ENCODE data around the gene MPP3.

The MPP3 gene

GRCh38 chr17:43832168-43832975 lies 574 bp downstream of the MPP3 start (continued):
- TF ChIP-seq, protein P1, sequence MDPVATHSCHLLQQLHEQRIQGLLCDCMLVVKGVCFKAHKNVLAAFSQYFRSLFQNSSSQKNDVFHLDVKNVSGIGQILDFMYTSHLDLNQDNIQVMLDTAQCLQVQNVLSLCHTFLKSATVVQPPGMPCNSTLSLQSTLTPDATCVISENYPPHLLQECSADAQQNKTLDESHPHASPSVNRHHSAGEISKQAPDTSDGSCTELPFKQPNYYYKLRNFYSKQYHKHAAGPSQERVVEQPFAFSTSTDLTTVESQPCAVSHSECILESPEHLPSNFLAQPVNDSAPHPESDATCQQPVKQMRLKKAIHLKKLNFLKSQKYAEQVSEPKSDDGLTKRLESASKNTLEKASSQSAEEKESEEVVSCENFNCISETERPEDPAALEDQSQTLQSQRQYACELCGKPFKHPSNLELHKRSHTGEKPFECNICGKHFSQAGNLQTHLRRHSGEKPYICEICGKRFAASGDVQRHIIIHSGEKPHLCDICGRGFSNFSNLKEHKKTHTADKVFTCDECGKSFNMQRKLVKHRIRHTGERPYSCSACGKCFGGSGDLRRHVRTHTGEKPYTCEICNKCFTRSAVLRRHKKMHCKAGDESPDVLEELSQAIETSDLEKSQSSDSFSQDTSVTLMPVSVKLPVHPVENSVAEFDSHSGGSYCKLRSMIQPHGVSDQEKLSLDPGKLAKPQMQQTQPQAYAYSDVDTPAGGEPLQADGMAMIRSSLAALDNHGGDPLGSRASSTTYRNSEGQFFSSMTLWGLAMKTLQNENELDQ (tag by site-specific recombination; IDR thresholded peaks at IDR 0.05; ENCODE audit: low read depth): no peak
- peak; percentile 32; the same call in 1 of the 2 replicates for TF ChIP-seq ZEB2 (tag by site-specific recombination; IDR thresholded peaks at IDR 0.05)
- TF ChIP-seq SP3 (tag by site-specific recombination; IDR thresholded peaks at IDR 0.05): peak; percentile 62
- no peak for TF ChIP-seq TSHZ1 (tag by site-specific recombination; IDR thresholded peaks at IDR 0.05; ENCODE audit: borderline replicate concordance)
- TF ChIP-seq ZNF660 (tag by site-specific recombination; IDR thresholded peaks at IDR 0.05): no peak
- no peak for TF ChIP-seq MZF1 (tag by site-specific recombination; IDR thresholded peaks at IDR 0.05; ENCODE audit: borderline replicate concordance)
- TF ChIP-seq ZNF626 (tag by site-specific recombination; IDR thresholded peaks at IDR 0.05): no peak
- no peak for TF ChIP-seq ZNF24 (tag by site-specific recombination; IDR thresholded peaks at IDR 0.05)
- no peak for TF ChIP-seq ZNF23 (tag by site-specific recombination; IDR thresholded peaks at IDR 0.05; ENCODE audit: borderline replicate concordance)
- no peak for TF ChIP-seq MYNN (tag by site-specific recombination; IDR thresholded peaks at IDR 0.05; ENCODE audit: borderline replicate concordance)
- TF ChIP-seq ZNF221 (tag by site-specific recombination; IDR thresholded peaks at IDR 0.05; ENCODE audit: borderline replicate concordance): no peak

GRCh38 chr17:43831633-43832032 lies 1.3 kb downstream of the MPP3 start:
- peaks cover 3% of the 10 kb centered on the region; the same call in 1 of the 2 replicates for H3K4me1 ChIP-seq (ENCODE audit: control insufficient read depth, insufficient read depth, low read length)
- ChIA-PET CTCF (interaction anchor here (0.9 to 5.0 kb wide), 3 partner anchors 9 to 15 kb away, joined by 3 to 29 read pairs (median 4); partner anchors contain the start of gene CD300LG), POLR2A (no interaction called here)
- H3K4me3 ChIP-seq (ENCODE audit: low read depth, low read length): no peak overlapping the region
- TF ChIP-seq ZIC2 (tag by site-specific recombination; IDR thresholded peaks at IDR 0.05) (0 out of 2 replicates have a peak, but pooled peaks have one; percentile 26), KLF1 (tag by site-specific recombination; IDR thresholded peaks at IDR 0.05) (no peak)
- H3K27ac ChIP-seq (ENCODE audit: extremely low read depth, low read depth, low read length): no peak overlapping the region
- H3K36me3 ChIP-seq (ENCODE audit: control insufficient read depth in 2 of 2, insufficient read depth in 1 of 2, low read length in 2 of 2): peaks cover 12 to 45% of the 10 kb centered on the region in 2 experiments
- H3K9me3 ChIP-seq (ENCODE audit: control insufficient read depth, insufficient read depth, low read depth, low read length): no peaks in the 10 kb centered on the region

DNA sequence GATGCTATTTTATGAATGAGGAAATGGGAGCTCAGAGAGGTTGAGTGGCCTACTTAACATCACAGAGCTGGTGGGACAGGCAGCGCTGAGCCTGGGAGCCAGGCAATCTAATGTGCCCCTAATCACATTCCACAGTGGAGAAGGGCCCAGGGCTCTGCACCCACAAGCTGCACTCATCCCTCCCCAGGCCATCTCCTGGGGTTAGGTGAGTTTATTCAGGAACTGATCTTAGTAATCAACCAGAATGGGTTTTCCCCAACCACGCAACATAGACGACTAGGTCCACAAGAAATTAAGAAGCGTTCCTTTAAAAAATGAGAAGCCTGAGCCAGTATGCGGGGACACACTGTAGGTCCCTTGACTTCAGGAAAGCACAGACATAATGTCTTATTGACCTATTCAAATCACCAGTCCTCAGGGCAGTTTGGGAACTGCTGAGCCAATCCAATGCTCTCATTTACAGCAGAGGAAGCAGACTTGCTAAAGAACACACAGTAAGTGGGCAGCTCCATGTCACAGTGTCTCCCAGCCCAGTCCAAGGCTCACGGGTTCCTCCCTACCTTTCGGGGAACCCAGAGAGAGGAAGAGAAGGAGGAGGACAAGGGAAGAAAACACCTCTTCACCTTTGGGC lies 2.3 kb downstream of the MPP3 start:
- ChIA-PET CTCF (interaction anchor here (1.4 to 5.0 kb wide), 2 partner anchors 11 to 16 kb away, joined by 4 to 29 read pairs; partner anchors contain the start of gene CD300LG), POLR2A (no interaction called here)
- peaks cover 13 to 54% of the 10 kb centered on the region in 2 experiments for H3K36me3 ChIP-seq (ENCODE audit: control insufficient read depth in 2 of 2, insufficient read depth in 1 of 2, low read length in 2 of 2)
- H3K4me1 ChIP-seq (ENCODE audit: control insufficient read depth, insufficient read depth, low read length): peaks cover 3% of the 10 kb centered on the region; the same call in 1 of the 2 replicates
- no peak overlapping the region for H3K27ac ChIP-seq (ENCODE audit: extremely low read depth, low read depth, low read length)
- no peak overlapping the region for H3K4me3 ChIP-seq (ENCODE audit: low read depth, low read length)
- no peaks in the 10 kb centered on the region for H3K9me3 ChIP-seq (ENCODE audit: control insufficient read depth, insufficient read depth, low read depth, low read length)
- TF ChIP-seq BCL6B (tag by site-specific recombination; IDR thresholded peaks at IDR 0.05) (no peak), ZNF223 (tag by site-specific recombination; IDR thresholded peaks at IDR 0.05) (no peak), ZNF302 (tag by site-specific recombination; IDR thresholded peaks at IDR 0.05; ENCODE audit: low read depth) (no peak), ZNF211 (tag by site-specific recombination; IDR thresholded peaks at IDR 0.05; ENCODE audit: low read depth) (no peak)
- TF ChIP-seq, protein P2, sequence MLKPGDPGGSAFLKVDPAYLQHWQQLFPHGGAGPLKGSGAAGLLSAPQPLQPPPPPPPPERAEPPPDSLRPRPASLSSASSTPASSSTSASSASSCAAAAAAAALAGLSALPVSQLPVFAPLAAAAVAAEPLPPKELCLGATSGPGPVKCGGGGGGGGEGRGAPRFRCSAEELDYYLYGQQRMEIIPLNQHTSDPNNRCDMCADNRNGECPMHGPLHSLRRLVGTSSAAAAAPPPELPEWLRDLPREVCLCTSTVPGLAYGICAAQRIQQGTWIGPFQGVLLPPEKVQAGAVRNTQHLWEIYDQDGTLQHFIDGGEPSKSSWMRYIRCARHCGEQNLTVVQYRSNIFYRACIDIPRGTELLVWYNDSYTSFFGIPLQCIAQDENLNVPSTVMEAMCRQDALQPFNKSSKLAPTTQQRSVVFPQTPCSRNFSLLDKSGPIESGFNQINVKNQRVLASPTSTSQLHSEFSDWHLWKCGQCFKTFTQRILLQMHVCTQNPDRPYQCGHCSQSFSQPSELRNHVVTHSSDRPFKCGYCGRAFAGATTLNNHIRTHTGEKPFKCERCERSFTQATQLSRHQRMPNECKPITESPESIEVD (tag by site-specific recombination; IDR thresholded peaks at IDR 0.05): no peak
- TF ChIP-seq, protein P3, sequence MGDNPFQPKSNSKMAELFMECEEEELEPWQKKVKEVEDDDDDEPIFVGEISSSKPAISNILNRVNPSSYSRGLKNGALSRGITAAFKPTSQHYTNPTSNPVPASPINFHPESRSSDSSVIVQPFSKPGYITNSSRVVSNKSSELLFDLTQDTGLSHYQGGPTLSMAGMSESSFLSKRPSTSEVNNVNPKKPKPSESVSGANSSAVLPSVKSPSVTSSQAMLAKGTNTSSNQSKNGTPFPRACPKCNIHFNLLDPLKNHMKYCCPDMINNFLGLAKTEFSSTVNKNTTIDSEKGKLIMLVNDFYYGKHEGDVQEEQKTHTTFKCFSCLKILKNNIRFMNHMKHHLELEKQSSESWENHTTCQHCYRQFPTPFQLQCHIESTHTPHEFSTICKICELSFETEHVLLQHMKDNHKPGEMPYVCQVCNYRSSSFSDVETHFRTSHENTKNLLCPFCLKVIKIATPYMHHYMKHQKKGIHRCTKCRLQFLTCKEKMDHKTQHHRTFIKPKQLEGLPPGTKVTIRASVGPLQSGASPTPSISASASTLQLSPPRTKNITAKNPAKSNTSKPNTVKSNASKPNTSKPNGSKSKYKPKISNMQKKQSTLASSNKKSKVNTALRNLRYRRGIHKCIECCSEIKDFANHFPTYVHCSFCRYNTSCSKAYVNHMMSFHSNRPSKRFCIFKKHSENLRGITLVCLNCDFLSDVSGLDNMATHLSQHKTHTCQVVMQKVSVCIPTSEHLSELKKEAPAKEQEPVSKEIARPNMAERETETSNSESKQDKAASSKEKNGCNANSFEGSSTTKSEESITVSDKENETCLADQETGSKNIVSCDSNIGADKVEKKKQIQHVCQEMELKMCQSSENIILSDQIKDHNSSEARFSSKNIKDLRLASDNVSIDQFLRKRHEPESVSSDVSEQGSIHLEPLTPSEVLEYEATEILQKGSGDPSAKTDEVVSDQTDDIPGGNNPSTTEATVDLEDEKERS (tag by site-specific recombination; IDR thresholded peaks at IDR 0.05): no peak
